Measurements from ENCODE around the gene GPRC5C. TPM values are rescaled to one million over a fixed set of nuclear protein-coding genes. Genes with fewer than 3 reads are reported as not detected.

GPRC5C gene
- total and polyA plus RNA-seq, 2 of the 13 experiments (the other 11 are each of a cell fraction or from before 2014, with no cell fraction given), result 85.6 to 300 TPM

DNA sequence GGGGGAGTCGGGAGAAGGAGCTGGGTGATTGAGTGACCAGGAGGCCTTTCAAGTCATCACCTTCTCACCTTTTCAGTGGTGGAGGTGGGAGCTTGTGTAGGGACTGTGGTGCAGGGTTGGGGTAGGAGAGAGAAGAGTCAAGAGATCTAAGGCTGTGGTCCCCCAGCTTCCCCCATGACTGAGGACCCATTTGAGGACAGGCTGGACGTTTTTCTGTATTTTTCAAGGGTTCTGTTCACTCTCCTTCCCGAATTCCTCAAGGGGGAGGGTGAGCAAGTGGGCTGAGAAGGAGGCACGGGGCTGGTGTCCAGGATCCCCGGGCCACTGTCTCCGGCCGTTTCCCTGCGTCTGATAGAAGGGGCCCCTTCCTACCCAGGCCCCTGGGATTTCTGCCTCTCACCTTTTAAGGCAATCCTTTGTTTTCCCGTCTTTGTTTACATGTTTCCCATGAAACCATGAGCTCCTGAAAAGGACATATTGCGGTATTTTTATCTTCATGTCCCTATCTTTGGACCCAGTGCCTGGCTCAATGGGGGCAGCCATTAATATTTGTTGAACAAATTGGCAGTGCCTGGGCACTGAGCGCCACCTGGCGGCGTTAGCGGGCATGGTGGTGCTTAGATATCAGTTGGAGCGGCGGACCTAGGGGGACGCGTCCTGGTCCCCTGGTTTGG is 25.4 kb downstream of the GPRC5C start (continued):
- TF ChIP-seq ZNF572 (CRISPR knock-in tag; IDR thresholded peaks at IDR 0.05) (no peak), TIGD3 (CRISPR knock-in tag; IDR thresholded peaks at IDR 0.05; ENCODE audit: borderline replicate concordance) (no peak), HNRNPH1 (optimal IDR thresholded peaks at IDR 0.05; ENCODE audit: low read depth, low read length) (no peak), NKX3-1 (CRISPR knock-in tag; IDR thresholded peaks at IDR 0.05) (no peak), DNMT1 (CRISPR knock-in tag; IDR thresholded peaks at IDR 0.05) (no peak), PHF21A (CRISPR knock-in tag; IDR thresholded peaks at IDR 0.05) (no peak), KLF15 (CRISPR knock-in tag; IDR thresholded peaks at IDR 0.05; ENCODE audit: borderline replicate concordance) (no peak), SIX4 (CRISPR knock-in tag; IDR thresholded peaks at IDR 0.05) (0 out of 2 replicates have a peak, but pooled peaks have one; percentile 37), ZNF563 (CRISPR knock-in tag; IDR thresholded peaks at IDR 0.05) (no peak), SNRNP70 (IDR thresholded peaks at IDR 0.05; ENCODE audit: low read depth, low read length) (no peak), ZNF441 (CRISPR knock-in tag; IDR thresholded peaks at IDR 0.05; ENCODE audit: borderline replicate concordance) (0 out of 2 replicates have a peak, but pooled peaks have one; percentile 42), ZNF75D (CRISPR knock-in tag; IDR thresholded peaks at IDR 0.05; ENCODE audit: borderline replicate concordance) (no peak), STAT5B (CRISPR knock-in tag; IDR thresholded peaks at IDR 0.05) (no peak), POLR2AphosphoS5 (IDR thresholded peaks at IDR 0.05; ENCODE audit: low read depth, low read length) (no peak), KAT8 (CRISPR knock-in tag; IDR thresholded peaks at IDR 0.05) (peak; percentile 80)
- TF ChIP-seq, protein P1, sequence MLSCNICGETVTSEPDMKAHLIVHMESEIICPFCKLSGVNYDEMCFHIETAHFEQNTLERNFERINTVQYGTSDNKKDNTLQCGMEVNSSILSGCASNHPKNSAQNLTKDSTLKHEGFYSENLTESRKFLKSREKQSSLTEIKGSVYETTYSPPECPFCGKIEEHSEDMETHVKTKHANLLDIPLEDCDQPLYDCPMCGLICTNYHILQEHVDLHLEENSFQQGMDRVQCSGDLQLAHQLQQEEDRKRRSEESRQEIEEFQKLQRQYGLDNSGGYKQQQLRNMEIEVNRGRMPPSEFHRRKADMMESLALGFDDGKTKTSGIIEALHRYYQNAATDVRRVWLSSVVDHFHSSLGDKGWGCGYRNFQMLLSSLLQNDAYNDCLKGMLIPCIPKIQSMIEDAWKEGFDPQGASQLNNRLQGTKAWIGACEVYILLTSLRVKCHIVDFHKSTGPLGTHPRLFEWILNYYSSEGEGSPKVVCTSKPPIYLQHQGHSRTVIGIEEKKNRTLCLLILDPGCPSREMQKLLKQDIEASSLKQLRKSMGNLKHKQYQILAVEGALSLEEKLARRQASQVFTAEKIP (CRISPR knock-in tag; IDR thresholded peaks at IDR 0.05; ENCODE audit: borderline replicate concordance), result no peak
- TF ChIP-seq, protein P2, sequence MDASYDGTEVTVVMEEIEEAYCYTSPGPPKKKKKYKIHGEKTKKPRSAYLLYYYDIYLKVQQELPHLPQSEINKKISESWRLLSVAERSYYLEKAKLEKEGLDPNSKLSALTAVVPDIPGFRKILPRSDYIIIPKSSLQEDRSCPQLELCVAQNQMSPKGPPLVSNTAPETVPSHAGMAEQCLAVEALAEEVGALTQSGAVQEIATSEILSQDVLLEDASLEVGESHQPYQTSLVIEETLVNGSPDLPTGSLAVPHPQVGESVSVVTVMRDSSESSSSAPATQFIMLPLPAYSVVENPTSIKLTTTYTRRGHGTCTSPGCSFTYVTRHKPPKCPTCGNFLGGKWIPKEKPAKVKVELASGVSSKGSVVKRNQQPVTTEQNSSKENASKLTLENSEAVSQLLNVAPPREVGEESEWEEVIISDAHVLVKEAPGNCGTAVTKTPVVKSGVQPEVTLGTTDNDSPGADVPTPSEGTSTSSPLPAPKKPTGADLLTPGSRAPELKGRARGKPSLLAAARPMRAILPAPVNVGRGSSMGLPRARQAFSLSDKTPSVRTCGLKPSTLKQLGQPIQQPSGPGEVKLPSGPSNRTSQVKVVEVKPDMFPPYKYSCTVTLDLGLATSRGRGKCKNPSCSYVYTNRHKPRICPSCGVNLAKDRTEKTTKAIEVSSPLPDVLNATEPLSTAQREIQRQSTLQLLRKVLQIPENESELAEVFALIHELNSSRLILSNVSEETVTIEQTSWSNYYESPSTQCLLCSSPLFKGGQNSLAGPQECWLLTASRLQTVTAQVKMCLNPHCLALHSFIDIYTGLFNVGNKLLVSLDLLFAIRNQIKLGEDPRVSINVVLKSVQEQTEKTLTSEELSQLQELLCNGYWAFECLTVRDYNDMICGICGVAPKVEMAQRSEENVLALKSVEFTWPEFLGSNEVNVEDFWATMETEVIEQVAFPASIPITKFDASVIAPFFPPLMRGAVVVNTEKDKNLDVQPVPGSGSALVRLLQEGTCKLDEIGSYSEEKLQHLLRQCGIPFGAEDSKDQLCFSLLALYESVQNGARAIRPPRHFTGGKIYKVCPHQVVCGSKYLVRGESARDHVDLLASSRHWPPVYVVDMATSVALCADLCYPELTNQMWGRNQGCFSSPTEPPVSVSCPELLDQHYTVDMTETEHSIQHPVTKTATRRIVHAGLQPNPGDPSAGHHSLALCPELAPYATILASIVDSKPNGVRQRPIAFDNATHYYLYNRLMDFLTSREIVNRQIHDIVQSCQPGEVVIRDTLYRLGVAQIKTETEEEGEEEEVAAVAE (CRISPR knock-in tag; IDR thresholded peaks at IDR 0.05; ENCODE audit: borderline replicate concordance), result peak; percentile 35; the same call in 1 of the 2 replicates
- TF ChIP-seq, protein P3, sequence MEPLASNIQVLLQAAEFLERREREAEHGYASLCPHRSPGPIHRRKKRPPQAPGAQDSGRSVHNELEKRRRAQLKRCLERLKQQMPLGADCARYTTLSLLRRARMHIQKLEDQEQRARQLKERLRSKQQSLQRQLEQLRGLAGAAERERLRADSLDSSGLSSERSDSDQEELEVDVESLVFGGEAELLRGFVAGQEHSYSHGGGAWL (CRISPR knock-in tag; IDR thresholded peaks at IDR 0.05), result no peak
- TF ChIP-seq, protein P4, sequence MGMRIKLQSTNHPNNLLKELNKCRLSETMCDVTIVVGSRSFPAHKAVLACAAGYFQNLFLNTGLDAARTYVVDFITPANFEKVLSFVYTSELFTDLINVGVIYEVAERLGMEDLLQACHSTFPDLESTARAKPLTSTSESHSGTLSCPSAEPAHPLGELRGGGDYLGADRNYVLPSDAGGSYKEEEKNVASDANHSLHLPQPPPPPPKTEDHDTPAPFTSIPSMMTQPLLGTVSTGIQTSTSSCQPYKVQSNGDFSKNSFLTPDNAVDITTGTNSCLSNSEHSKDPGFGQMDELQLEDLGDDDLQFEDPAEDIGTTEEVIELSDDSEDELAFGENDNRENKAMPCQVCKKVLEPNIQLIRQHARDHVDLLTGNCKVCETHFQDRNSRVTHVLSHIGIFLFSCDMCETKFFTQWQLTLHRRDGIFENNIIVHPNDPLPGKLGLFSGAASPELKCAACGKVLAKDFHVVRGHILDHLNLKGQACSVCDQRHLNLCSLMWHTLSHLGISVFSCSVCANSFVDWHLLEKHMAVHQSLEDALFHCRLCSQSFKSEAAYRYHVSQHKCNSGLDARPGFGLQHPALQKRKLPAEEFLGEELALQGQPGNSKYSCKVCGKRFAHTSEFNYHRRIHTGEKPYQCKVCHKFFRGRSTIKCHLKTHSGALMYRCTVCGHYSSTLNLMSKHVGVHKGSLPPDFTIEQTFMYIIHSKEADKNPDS (CRISPR knock-in tag; IDR thresholded peaks at IDR 0.05), result no peak

Measured in HepG2 (cell line).